HG02840 (cell line): Measurements from ENCODE around the gene S100A11.

ENCODE experiments used
- ATAC-seq: cut with Tn5 transposase; IDR thresholded peaks from one replicate; pipeline ENCODE4 v1.9.1; 2021; ENCODE audit warnings: mild to moderate bottlenecking, moderate library complexity, moderate number of reproducible peaks; ENCODE audit not compliant: unreplicated experiment, low FRiP score

The S100A11 gene

DNA sequence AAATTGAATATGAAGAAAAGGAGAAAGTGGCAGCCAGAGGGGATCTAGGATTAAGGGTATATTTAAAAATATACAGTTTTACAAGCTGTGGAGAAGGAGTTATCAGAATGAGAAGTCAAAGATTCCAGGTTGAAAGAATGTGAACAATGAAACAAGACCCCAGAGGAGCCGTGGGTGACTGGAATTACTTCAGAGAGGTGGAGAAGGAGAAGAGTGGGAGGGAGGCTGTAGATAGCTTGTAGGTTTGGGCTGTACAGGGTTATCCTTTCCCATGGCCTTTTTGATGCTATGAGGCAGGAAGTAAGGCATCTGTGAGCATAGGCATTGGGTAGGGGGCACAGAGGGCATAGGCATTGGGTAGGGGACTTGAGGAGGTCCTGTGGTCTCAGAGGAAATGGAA, 5.2 kb upstream of the S100A11 start:
- ATAC-seq, result no peak

GRCh38 chr1:152039886-152040285, 3.1 kb upstream of the S100A11 start:
- ATAC-seq, result no peak

GRCh38 chr1:152039461-152039860, 2.7 kb upstream of the S100A11 start:
- no peak for ATAC-seq

- no peak for ATAC-seq
Measured at GRCh38 chr1:152038871-152039270, 2.1 kb upstream of the S100A11 start.

- ATAC-seq, result no peak
Measured at GRCh38 chr1:152035539-152036266, 1.1 kb downstream of the S100A11 start.

DNA sequence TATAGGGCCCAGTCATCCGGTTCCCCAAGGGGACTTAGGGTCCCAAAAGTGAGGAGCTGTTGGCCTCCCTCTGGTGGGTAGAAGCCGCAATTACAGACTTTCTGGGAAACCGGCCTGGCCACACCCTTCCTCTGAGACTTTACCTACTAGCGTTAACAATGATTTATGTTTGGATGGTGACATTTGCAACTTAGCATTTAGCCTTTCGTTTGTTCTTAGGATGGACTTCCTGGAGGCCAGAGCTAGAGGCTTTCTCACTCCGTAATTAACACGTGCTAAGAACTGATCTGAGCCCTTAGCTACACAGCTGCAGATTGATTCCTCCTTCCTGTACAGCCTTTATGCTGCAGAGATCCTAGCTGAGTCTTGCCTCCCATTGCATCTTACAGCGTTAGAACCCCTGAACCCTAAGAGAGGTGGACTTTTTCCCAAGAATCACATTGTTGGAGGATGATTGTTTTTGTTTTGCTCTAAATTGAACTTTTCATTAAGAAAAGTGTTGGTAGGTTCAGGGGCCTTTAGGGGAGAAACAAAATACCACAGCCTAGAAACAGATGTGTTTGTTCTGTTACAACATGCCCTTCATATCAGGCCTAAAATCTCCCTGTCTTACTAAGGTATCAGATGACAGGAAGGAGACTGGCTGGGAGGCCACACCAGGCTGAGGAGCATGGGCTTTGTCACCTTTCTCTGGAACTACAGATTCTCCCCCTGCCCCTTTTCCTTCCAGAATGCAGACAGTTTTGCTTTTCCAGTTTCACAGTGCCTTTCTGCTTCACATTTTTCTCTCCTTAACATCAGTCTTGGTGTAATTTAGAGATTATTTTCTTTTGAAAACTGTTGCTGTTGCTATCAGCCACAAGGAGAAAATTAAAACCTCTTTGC, 1.9 kb downstream of the S100A11 start:
- ATAC-seq, result no peak

DNA sequence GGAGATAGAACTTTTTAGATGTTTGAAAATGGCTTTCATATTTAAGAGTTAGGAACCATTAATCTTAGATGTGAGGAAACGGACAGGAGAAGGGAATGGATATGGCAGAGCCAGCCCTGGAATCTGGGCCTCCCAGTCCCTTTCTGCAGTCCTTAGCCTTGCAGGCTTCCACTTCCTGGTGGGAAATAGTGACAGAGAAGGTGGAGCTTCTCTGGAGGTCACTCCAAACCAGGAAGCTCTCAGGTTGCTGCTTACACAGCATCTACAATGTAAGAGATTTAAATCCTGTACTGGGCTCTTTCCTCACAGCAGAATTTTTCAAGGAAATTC, 2.5 kb downstream of the S100A11 start:
- ATAC-seq, result no peak

DNA sequence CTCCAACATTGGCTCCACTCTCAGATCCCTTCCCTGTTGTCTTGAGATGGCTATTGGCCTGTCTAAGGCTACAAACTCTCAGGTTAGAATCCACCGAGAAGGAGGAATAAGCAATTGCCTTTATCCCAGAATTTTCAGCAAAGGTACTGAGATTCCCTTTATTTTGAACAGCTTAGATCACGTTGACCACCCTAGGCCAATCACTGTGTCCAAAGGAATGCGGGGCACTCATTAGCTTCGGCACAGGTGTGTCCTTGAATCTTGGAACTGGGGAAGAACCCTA, 6.9 kb downstream of the S100A11 start:
- ATAC-seq, result no peak

- ATAC-seq, result no peak
Measured at GRCh38 chr1:152029144-152029928, 7.5 kb downstream of the S100A11 start.

DNA sequence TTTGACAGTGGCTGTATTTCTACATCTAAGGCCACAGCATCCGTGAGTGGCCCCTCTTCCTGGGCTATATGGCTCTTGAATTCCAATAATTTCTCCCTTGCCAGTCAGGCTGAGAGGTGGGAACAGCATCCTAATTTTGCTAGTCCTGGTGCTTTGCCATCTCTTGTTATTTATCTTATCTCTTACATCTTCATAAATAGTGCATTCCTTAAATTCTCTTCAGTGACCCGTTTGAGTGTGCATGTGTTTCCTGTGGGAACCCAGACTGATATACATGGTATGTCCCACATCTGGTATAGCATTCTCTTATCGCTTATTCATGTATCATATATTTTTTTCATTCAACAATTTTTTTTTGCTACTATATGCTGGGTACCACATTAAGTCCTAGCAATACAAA, 9.9 kb downstream of the S100A11 start:
- ATAC-seq, result no peak

GRCh38 chr1:152024223-152024622, 12.6 kb downstream of the S100A11 start:
- no peak for ATAC-seq

- ATAC-seq, result no peak
Measured at GRCh38 chr1:152023221-152023620, 13.6 kb downstream of the S100A11 start.

DNA sequence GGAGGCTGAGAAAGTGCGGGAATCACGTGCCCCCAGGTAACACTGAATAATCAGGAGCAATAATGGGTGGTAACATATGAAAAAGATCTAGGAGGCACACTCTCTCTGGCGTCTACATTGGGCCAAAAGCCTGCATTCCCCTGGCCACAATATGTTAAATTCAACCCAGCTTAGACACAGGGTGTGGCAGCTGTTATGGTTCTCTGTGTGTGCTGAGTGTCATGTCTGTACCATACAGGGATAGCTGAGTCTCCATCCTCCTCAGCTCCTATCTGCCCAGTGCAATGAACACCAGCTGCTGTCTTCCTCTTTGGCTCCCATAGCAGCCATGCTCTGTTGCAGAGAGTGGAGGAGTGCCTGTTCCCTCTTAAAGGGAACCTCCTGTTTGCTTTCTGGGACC, 14.3 kb downstream of the S100A11 start:
- ATAC-seq, result no peak

GRCh38 chr1:152021569-152021968, 15.2 kb downstream of the S100A11 start:
- no peak for ATAC-seq

GRCh38 chr1:152020849-152021248, 16.0 kb downstream of the S100A11 start:
- ATAC-seq, result no peak

DNA sequence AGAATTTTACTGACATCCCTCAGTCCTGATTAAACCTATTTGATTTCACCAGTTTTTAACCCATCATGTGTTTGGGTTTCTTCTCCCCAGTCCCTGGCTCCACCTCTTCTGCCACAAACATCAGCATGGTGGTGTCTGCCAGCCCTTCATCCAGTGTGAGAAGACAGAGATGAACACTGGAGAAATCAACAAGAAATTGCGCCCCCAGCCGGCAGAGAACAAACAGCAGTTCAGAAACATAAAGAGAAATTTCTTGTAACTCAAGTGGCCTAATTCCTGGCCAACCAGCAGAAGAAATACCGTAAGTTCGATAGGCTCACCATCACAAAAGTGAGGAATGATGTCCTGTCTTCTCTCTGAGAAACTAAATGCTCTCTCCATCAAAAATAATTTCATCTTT, 18.3 kb downstream of the S100A11 start:
- no peak for ATAC-seq

- no peak for ATAC-seq
Measured at GRCh38 chr1:152015766-152016165, 21.0 kb downstream of the S100A11 start.

DNA sequence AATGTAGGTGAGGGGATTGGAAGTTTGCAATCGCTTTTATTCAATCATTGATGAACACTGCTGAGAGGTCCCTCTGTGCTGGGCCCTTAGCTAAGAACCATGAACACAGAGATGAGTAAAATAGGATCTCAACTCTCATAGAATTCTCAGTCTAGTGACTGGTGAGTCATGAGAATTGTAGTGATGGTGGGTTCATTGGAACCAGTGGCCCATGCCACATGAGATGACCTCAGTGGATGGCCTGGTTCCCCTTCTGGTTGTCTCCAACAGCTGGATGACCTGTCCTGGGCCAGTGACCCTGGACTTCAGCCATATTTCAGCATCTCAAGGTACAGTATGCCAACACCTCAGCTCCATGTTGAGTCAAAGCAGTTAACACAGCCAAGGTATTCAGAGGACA, 21.9 kb downstream of the S100A11 start:
- no peak for ATAC-seq

GRCh38 chr1:152013664-152014237, 23.1 kb downstream of the S100A11 start:
- no peak for ATAC-seq

DNA sequence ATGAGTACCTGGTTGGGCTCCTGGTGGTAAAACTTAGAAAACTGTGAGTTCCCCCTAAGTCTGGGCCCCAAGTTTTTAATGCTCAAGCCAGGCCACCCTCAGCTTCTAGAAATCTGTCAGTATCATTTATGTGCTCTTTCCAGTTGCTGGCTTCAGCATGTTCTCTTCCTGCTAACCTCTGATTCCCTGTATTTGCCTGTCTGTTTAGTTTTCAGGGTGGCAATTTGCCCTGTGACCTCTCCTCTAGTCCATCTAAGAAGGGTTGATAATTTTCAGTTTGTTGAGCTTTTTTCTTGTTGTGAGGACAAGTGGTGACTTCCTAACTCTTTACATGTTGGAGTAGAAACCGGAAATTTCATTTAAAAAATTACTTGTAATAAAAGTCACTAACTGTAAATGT, 27.1 kb downstream of the S100A11 start:
- no peak for ATAC-seq

- ATAC-seq, result no peak
Measured at GRCh38 chr1:152007047-152007446, 29.8 kb downstream of the S100A11 start.
